ENCODE results near the gene CCDC9B.

The CCDC9B gene

DNA sequence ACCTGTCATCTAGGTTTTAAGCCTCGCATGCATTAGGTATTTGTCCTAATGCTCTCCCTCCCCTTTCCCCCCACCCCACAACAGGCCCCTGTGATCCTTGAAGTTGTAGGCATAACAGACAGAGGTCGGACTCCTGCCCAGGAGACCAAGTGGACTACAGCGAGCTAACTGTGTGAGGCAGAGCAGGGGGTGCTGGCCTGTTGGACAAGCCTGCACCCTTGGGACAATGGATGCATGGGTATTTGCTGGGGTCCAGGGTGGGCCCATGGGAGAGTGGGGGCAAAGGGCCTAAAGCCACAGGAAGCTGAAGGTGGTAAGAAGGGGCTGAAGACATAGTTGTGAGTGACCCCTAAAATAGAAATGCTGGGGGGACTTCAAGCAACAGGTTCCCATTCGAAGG lies 35.5 kb downstream of the CCDC9B start:
- no peak for DNase-seq

- no peak for DNase-seq
These were observed 37.2 kb downstream of the CCDC9B start for GRCh38 chr15:40303576-40303975.

DNA sequence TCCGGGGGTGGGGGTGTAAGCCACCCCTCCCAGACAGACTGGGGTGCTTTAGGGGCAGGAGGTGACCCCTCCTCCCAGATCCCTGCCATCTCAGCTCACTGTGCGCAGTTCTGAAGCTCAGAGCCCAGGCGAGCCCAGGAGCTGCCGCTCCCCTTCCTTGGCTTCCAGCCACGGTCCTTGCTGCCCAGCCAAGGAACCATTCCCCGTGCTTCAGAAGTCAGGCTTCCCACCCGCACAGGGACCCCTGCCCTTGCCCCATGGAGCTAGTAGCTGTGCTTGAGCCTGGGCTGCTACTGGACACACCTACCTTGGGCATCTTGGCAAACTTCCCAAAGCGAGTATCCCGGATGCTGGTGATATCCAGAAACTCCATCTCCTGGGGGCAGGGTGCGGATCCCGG lies 37.8 kb downstream of the CCDC9B start:
- DNase-seq: no peak

DNA sequence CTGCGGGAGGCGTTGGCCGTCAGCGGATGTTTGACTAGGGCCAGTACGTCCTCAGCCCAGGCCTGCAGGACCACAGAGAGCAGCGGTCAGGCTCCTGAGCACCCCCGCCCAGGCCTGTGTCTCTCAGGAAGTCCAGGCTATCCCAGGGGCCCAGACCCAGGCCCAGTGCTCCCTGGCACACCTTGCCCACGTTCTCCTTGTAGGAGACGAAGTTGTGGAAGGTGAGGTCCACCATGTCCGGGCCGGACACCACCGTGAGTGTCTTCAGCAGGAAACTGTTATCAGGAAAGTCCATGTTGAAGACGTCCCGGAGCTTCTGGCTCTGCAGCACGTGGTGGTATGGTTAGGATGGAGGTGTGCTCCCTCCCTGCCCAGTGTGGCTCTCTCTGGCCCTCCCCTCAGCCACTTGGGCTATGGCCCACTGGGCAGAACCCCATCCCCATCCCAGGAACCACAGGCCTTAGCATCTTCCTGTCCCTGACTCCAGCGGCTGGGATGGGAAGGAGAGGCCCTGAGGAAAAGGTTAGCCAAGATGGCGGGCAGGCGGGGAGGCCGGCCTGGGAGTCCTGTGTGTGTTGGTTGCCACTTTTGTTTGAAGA lies 38.4 kb downstream of the CCDC9B start:
- DNase-seq: no peak

DNA sequence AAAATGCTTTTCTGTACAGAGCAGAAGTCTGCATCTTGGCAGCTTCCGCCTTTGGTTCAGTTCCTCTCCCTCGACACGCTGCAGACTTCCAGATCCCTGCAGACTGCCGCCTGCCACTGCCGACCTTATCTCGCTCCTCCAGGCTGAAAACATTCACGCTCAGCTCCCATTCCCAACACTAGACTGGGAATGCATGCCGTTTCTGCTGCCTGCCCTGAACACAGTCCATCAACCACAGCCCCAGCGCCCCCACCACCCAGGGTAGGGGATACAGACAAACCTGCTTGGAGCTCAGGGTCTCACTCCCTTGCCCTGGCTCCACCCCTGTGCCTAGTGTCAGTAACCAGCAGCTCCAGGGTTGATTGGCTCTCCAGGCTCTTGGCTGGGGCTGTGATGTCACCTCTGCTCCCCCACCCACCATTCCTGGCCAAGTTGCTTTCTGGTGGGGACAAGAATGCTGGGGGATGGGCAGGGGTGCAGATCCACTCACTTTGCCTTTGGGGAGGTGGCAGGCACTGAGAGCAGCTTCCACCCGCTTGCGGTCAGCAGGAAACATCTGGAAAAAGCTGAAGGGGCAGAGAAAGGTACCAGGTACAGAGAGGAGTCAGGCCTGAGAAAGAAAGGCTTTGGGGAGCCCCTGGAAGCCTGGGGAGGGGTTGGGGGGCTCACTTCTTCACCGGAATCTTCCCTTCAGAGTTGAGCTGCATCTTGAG lies 39.1 kb downstream of the CCDC9B start:
- DNase-seq: no peak

DNA sequence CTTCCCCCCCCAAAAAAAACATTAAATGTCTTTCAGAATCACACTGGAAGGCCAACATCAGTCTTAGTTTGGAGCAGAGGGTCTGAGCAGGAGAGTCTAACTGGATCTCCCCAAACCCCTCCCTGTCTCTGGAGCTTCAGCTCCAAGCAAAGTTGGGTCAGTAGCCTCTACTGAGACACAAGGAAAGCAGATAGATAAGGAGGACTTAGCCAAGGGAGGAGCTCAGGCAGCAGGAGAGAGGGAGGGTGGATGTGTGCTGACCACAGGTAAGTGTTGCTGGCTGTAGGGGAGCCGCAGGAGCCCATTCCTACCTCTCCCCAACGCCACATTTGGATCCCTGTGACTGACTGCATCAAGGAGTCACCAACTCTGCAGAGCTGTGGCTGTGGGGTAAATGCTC lies 40.0 kb downstream of the CCDC9B start:
- no peak for DNase-seq

GRCh38 chr15:40300367-40300766 lies 40.4 kb downstream of the CCDC9B start:
- no peak for DNase-seq

DNA sequence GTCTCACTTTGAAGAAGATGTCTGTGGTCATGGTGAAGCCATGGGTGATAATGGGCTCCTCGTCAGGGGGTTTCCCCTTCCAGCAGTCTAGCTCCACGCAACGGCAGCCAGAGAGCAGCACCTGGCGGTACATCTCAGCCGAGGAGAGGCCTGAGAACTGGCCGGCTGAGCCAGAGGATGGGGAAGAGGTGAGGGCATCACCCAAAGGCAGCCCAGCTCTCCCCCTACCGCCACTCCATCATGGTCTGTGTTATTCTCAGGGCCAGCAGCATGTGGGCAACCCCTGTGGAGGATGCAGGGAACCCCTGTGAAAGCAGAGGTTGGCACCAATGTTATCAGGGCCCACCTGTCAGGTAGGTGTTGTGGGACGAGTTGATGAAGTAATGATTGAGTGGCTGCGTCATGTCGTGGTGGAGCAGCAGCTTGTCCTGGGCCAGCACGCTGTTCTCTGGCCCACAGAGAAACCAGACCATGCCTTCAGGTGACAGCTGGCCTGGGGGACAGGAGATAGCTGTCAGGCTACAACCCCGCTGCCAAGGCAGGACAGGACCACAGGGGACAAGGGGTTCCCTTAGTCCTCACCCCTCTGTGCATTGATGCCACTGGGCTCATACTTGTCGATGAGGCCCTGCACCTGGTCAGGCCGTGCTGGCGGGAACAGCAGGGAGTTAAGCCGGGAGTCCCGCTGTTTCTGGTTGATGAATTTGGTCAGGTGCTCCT lies 42.4 kb downstream of the CCDC9B start:
- no peak for DNase-seq

DNA sequence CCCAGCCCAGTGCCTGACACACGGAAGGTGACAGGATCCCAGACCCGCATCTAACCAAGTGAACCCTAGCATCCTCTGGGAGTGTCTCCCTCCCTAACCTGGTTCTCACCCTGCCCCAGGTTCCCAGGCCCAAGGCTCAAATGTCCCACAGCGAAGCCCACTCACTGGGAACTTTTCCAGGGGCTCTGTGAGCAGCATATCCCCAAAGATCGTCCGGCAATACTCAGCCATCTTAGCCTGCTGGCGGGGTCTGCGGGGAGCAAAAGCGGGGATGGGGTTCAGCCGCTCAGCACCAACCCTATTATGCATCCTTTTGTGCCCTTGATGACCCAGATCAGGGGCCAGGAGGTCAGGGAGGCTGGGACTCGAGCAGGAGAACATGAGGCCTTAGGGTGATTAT lies 43.4 kb downstream of the CCDC9B start:
- DNase-seq: no peak

DNA sequence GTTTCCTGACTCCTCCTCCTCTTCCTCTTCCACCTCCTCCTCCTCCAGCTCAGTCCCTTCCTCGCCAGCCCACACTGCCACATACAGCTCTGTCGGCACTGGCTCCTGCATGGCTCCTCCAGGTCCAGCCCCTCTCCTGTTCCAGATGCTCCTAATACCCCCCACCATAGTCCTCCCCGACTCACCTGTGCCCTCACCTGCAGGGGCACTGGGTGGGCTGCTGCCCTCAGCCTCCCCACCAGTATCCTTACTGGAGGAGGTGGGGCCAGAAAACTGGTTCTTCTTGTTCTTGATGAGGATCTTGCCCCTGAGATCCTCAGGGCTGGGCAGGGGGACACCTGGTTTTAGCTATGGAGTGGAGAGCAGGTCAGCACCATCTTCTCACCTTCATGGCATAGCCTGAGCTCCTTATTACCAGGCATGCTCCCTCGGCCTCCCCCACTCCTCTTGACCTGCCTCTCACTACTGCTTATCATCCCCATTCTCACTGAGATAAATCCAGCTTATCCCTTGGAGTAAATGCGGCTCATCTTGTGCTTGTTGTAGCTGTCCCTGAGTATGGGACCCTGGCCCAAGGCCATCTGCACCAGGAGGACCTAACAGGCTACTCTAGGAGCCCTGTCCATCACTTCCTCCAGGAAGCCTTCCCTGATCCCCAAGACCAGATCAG lies 44.0 kb downstream of the CCDC9B start:
- no peak for DNase-seq

- no peak for DNase-seq
These were observed 44.7 kb downstream of the CCDC9B start for GRCh38 chr15:40295877-40296560.

DNA sequence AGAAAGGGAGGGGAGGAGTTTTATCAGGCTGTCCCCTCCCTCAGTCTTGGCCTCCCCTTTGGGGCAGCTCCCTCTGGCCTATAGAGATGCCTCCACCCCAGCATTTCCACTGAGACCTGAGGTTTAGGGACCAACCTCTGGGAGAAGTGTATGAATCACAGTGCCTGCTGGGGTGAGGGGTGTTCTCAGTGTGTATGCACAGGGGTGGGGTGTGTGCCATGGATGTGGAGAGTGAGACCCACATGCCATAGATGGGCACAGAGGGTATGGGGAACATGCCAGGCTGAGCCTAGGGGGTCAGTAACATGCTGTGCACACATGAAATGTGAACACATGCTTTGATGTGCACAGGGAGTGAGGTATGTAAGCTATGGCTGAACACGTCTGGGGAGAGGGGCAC lies 45.4 kb downstream of the CCDC9B start:
- DNase-seq: no peak

DNA sequence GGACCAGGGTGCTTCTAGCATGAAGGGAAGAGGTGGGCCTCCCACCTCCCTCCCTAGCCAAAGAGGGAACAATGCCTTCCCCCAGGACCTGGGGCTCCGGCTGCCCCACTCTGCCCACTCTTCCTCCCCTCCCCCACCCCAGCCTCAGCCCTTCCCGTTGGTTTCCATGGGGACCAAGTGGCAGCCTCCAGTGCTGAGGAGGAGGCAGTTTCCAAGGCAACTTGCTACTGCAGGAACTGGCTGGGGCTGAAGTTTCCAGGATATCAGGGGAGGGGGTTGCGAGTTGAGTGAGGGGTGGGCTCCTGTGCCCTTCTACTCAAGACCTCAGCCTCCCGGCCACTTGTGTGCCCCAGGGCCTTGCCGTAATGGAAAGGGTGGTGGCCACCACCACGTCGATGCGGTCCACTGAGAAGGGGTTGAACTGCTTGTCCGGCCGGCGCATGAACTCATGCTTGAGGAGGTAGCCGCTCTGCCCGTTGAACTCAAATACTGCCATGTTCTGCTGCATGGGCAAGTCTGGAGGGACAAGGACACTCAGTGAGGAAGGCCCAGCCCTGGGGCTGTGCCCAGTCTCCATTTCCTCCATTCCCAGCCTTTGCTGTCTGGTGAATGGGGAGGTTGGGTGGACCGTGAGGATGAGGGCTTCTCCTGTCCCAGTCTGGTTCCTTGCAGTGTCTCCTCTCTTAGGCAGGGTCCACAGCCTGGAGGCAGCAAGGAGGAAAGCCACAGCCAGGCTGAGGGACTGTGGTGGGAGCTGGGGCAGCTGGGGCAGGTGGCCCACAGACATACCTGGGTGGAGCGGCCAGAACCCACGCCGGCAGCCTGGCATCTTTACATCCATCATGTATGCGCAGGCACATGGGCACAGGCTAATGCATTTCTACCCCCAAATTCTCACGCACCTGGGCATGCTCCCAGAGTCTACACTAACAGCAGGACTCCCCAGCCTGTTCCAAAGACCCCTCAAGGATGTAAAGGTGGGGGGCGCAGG lies 46.5 kb downstream of the CCDC9B start:
- no peak for DNase-seq

DNA sequence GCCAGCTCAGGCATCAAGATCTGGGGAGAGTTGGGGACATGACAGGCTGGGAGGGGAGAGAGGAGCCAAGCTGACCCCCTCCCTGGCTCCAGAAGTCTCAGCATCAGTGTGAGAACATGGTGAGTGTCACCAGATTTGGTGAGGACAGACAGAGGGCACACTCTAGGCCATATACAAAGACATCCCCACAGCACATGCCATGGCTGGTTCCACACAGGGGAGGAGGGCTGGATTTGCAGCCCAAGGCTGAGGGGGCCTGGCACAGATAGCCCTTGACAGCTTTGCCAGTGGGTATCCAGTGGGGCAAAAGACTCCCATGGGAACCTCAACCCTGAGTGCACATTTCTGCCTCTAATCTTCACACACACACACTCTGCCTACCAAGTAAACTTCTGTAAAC lies 47.7 kb downstream of the CCDC9B start:
- no peak for DNase-seq

DNA sequence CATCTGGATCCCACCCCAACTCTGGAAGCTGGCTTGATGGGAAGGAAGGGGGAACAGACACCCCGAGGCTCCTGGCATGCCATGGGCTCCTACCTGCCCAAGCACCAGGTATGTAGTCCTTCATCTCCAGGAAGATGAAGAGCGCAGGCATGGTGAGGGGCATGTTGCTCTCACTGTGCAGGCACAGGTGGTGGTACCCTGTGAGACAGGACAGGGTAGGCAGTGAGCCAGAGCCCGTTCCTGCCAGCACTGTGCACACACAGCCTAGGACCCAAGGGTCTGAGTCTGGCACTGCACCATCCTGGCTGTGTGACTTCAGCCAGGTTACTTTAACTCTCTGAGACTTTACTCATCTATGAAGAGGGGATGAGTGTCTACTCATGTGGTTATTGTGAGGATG lies 48.5 kb downstream of the CCDC9B start:
- no peak for DNase-seq

GRCh38 chr15:40290918-40291574 lies 49.7 kb downstream of the CCDC9B start:
- DNase-seq: peak; percentile 56

DNA sequence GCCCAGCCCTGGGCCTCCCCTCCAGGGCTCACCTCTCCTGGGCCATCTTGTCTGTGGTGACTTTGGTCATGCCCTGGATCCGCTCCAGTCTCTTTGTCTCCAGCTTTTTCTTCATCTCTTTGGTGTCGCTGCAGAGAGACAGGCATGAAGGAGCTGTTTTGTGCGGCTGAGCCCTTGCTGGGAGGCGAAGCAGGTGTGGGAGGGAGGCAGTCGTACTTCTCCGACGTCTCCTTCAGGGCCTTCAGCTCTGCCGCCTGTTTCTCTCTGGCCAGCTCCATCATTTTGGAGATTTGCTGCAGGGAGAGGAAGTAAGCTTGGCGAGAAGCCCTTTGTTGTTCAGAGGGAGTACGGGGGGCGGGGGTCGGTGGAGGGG lies 50.2 kb downstream of the CCDC9B start:
- no peak for DNase-seq

DNA sequence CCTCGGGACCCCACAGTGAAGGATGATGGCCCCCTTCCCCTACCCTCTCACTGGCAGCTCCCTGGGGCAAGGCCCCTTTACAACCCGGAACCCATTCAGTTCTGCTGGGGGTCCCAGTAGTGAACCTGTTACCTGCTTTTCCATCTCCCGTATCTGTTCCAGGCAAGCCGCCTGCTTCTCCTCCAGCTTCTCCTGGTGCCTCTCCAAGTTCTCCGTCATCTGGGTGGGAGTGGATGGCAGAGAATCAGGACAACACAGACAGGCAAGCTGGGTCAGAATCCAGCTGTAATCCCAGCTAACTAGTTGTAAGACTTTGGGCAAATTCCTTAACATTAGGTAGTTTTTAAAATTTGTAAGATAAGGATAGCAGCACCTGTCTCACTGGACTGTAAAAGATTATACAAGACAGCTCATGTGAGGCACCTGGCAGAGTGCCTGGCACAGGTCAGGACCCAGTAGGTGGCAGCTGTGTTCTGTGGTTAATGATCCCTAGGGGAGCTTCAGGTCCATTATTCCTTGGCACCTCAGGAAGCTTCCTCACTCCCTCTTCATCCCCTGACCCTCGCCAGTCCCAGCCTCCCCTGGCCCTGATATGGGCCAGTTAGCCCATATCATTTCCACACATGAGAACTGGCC lies 51.5 kb downstream of the CCDC9B start:
- no peak for DNase-seq

DNA sequence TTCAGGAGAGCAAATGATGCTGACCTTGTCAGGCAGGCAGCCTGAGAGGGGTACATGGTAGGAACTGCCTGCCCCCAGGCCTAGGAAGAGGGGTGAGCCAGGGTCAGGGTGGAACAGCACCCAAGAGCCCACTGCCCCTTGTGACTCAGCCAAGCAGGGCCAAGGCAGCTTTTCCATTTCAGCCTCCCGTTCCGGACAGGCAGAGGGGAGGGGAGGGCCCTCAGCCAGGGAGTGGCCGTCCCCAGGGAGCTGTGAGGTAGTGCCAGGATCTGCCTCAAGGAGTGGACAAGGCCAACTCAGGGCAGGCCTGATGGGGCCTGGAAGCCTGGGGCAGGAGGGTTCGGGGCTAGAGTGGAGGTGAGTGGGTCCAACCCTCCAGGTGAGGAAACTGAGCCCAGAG lies 52.8 kb downstream of the CCDC9B start:
- DNase-seq: no peak

DNA sequence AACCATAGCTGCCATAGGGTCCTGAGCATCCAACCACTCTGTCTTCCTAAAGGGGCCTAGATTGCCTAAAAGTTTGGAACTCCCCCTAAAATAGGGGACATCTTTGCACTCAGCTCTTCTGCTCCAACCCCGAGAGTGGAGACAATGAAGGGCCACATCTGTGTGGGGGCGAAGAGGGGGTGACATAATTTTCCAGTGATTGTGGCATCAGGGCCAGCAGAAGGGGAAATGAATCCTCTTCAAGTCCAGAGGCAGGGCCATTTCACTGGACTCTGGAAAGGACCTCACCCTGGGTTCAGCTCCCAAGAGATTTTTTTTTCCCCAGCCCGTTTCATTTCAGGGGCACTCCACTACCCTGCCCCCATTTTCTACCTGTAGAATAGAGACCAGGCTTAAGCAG lies 53.2 kb downstream of the CCDC9B start:
- no peak for DNase-seq

GRCh38 chr15:40286794-40287193 lies 53.9 kb downstream of the CCDC9B start:
- no peak for DNase-seq

All from fibroblast of skin of right biceps (primary cell).